ENCODE data around the gene STARD10. TPM values are rescaled to one million over a fixed set of nuclear protein-coding genes. Genes with fewer than 3 reads are reported as not detected.

The STARD10 gene
- total and polyA plus RNA-seq, 2 donors from 2014 or later, result 40.7 to 127 TPM

DNA sequence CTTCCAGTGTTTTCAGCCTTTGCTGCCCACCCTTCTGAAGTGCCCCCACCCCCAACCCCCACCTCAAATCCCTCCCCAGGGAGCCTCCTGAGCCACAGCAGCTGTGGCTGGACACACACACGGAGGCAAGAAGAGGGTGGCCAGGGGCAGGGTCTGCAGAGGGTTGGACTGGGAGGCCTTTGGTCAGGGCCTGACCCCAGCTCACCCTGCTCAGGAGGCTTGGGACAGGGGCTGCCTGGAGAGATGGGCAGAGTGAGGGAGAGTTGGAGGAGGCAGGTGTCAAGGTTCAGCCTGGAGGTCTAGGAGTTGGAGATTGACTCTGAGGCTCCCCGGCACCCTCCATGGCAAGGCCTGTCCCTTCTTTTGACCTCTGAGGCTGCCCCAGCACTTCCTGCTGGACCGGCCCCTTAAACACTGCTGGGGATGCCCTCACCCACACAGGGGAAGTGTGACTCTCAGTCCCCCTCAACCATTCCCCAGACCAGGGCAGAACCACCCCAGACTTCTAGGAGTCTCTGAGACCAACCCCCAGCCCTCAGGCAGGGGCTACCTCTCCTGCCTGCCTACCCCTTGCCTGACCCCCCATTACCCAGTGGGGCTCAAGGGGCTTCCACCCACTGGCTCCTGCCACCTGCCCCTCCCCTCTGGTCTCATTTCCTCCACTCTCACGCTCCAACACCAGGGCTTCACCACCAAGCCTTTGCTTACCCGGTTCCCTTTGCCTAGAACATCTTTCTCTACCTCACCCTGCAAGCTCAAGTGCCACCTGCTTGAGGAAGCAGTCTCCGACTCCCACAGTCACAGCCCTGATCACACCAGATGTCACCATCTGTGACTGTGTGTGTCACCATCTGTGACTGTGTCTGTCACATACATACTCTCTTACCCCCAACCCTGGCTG lies 50.3 kb downstream of the STARD10 start:
- no peak overlapping the region for H3K27ac ChIP-seq (ENCODE audit: low read depth in 2 of 2, low read length in 2 of 2)
- no peaks in the 10 kb centered on the region for H3K36me3 ChIP-seq (ENCODE audit: control insufficient read depth in 2 of 3, insufficient read depth in 3 of 3, low read length in 3 of 3)
- no peaks in the 10 kb centered on the region for H3K27me3 ChIP-seq (ENCODE audit: control insufficient read depth, insufficient read depth, low read length)
- TF ChIP-seq, protein P1, sequence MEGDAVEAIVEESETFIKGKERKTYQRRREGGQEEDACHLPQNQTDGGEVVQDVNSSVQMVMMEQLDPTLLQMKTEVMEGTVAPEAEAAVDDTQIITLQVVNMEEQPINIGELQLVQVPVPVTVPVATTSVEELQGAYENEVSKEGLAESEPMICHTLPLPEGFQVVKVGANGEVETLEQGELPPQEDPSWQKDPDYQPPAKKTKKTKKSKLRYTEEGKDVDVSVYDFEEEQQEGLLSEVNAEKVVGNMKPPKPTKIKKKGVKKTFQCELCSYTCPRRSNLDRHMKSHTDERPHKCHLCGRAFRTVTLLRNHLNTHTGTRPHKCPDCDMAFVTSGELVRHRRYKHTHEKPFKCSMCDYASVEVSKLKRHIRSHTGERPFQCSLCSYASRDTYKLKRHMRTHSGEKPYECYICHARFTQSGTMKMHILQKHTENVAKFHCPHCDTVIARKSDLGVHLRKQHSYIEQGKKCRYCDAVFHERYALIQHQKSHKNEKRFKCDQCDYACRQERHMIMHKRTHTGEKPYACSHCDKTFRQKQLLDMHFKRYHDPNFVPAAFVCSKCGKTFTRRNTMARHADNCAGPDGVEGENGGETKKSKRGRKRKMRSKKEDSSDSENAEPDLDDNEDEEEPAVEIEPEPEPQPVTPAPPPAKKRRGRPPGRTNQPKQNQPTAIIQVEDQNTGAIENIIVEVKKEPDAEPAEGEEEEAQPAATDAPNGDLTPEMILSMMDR (IDR thresholded peaks at IDR 0.05; ENCODE audit: borderline replicate concordance, extremely low read depth, insufficient read depth), result no peak
- DNase-seq, result peak in 1 of 5 donors; percentile 64
- H3K9me3 ChIP-seq (ENCODE audit: control insufficient read depth in 2 of 3, insufficient read depth in 1 of 3, low read length in 3 of 3), result no peaks in the 10 kb centered on the region
- H3K9ac ChIP-seq (ENCODE audit: low read length in 3 of 3), result no peak overlapping the region
- H3K4me3 ChIP-seq (ENCODE audit: low read length in 3 of 3), result no peak overlapping the region
- FAIRE-seq, result no peak
- peaks cover 0 to 37% (median 7%) of the 10 kb centered on the region in 3 donors for H3K4me1 ChIP-seq (ENCODE audit: control insufficient read depth in 2 of 3, insufficient read depth in 2 of 3, low read depth in 1 of 3, low read length in 3 of 3)
- intact Hi-C loops (cut with DNase I), result no loop called here

DNA sequence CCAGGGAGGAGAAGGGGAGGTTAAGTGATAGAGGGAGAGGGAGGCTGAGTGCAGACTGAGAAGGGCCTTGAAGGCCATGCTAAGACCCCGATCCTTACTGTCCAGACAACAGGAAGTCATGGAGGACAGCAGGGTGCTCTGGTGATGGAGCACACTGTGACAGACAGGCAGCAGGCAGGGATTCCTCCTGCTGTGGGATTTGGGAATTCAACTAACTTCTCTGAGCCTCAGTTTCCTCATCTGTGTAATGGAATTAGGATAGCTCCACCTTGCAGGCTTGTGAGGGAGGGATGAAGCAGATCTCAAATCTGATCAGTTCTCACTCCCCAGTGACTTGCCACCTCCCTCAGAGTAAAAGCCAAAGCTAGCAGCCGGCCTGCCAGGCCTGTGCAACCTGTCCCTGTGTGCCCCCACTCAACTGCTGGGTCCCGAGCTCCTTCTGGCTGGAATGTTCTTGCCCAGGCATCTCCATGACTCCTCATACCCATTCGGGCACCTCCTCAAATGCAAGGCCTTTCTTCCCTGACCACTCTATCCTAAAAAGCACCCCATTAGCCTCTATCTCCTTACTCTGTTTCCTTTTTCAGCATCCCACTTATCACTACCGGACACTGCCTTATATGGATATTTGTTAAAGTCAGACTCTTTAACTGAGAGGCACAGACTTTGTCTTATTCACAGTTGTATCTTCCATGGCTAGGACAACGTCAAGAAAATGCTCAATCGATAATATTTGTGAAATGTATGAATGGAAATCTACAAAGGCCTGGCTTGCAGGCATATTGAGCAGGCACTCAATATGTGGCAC lies 51.1 kb downstream of the STARD10 start:
- H3K27ac ChIP-seq (ENCODE audit: low read depth in 2 of 2, low read length in 2 of 2), result no peak overlapping the region
- H3K9ac ChIP-seq (ENCODE audit: low read length in 3 of 3), result peak overlapping the region in 1 of 3 donors; percentile 65
- intact Hi-C loops (cut with DNase I), result no loop called here
- no peak overlapping the region for H3K4me3 ChIP-seq (ENCODE audit: low read length in 3 of 3)
- no peaks in the 10 kb centered on the region for H3K27me3 ChIP-seq (ENCODE audit: control insufficient read depth, insufficient read depth, low read length)
- no peaks in the 10 kb centered on the region for H3K9me3 ChIP-seq (ENCODE audit: control insufficient read depth in 2 of 3, insufficient read depth in 1 of 3, low read length in 3 of 3)
- TF ChIP-seq, protein P1 (IDR thresholded peaks at IDR 0.05; ENCODE audit: borderline replicate concordance, extremely low read depth, insufficient read depth), result no peak
- H3K36me3 ChIP-seq (ENCODE audit: control insufficient read depth in 2 of 3, insufficient read depth in 3 of 3, low read length in 3 of 3), result no peaks in the 10 kb centered on the region
- FAIRE-seq (no peak), DNase-seq (peak in 1 of 5 donors; percentile 48)
- peaks cover 0 to 37% (median 7%) of the 10 kb centered on the region in 3 donors for H3K4me1 ChIP-seq (ENCODE audit: control insufficient read depth in 2 of 3, insufficient read depth in 2 of 3, low read depth in 1 of 3, low read length in 3 of 3)

DNA sequence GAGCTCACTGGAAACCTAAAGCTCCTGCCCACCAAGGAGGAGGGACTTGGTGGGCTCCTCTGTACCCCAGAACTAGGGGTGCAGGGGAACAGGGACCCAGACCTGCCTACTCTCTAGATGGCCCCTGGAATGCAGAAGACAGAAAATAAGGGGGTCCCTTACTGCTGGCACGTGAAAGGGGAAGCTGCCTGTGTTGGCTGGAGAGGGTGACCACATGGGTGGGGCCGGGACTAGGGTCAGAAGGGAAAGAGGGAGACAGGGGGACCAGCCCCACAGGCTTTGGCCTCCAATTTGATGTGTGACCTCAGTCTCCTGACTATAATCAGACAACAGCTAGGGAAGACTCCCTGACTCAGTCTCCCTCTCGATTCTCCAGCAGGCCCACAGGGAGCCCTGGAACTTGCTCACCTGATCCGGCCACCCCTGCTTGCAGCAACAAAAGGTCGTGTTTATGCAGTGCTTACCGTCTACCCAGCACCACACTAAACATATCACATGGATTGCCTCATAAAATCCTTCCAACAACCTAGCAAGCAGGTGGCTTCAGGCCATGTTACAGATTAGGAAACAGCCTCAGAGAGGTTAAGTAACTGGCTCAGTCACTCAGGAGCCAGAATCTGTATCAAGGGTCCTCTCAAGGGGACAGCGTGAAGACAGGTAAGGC lies 51.9 kb downstream of the STARD10 start:
- H3K36me3 ChIP-seq (ENCODE audit: control insufficient read depth in 2 of 3, insufficient read depth in 3 of 3, low read length in 3 of 3), result no peaks in the 10 kb centered on the region
- TF ChIP-seq, protein P1 (IDR thresholded peaks at IDR 0.05; ENCODE audit: borderline replicate concordance, extremely low read depth, insufficient read depth), result no peak
- H3K27ac ChIP-seq (ENCODE audit: low read depth in 2 of 2, low read length in 2 of 2), result no peak overlapping the region
- no peak overlapping the region for H3K4me3 ChIP-seq (ENCODE audit: low read length in 3 of 3)
- intact Hi-C loops (cut with DNase I), result no loop called here
- H3K27me3 ChIP-seq (ENCODE audit: control insufficient read depth, insufficient read depth, low read length), result no peaks in the 10 kb centered on the region
- no peak for FAIRE-seq
- DNase-seq, result peak in 2 of 5 donors; percentile 35 to 63
- H3K4me1 ChIP-seq (ENCODE audit: control insufficient read depth in 2 of 3, insufficient read depth in 2 of 3, low read depth in 1 of 3, low read length in 3 of 3), result peaks cover 0 to 37% (median 7%) of the 10 kb centered on the region in 3 donors
- H3K9ac ChIP-seq (ENCODE audit: low read length in 3 of 3), result peak overlapping the region in 1 of 3 donors; percentile 65
- no peaks in the 10 kb centered on the region for H3K9me3 ChIP-seq (ENCODE audit: control insufficient read depth in 2 of 3, insufficient read depth in 1 of 3, low read length in 3 of 3)

All from kidney (tissue), 14 donors.